Activated CD4-positive, alpha-beta T cell treated with anti-CD3 and anti-CD28 coated beads for 24 hours (primary cell): Measurements from ENCODE around the gene DENND2D.
"Not testable (repeated sequence)": the region's sequence is repeated elsewhere in the genome, so short reads cannot be mapped to it uniquely, and the experiment has no call there.

Experiments
- DNase-seq, 2 donors: peaks; one replicate each; pipeline ENCODE4 v3.0.0-alpha.2; 2020; ENCODE audit warnings: low read depth in 2 of 2

DENND2D gene

DNA sequence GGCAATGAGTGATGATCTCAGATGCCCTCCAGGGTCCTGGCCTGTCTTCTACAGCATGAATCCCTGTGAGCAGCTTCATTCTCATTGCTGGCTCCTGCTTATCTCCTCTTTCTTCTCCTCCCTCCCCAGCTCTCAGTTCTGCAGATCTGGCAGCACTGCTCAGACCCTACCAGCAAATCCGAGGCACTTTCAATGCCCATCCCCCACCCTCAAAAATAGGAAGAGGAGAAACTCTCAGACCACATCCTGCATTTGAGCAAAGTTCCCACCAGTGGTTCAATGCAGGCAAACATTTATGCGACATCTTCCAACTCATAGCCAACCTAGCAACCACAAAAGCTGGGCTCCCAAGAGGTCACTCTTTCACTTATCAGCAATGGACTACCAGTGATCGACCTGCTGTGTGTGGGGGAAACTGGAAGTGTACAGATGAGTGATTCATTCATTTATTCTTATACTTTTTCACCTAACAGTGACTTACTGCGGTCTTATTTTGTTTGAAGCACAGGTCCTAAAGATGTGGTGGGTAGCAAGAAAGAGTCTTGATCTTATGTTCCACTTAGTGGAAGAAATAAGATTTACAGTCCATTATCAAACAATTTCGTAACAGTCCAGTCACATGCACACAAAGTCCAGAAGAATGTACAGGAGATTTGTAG is 21.3 kb upstream of the DENND2D start:
- peak in 1 of 2 donors; percentile 44 for DNase-seq

DNA sequence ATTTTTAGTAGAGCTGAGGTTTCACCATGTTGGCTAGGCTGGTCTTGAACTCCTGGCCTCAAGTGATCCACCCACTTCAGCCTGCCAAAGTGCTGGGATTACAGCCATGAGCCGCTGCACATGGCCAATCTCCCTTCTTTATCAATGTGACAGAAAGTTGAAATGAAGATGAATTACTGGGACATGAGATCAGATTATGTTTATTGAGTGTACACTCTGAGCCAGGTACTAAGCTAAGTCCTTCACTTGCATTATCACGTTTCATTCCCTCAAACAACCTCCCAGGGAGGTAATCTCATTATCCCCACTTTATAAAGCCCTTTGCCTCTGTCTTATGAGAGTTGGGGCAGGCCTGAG is 20.8 kb upstream of the DENND2D start:
- DNase-seq = no peak

DNA sequence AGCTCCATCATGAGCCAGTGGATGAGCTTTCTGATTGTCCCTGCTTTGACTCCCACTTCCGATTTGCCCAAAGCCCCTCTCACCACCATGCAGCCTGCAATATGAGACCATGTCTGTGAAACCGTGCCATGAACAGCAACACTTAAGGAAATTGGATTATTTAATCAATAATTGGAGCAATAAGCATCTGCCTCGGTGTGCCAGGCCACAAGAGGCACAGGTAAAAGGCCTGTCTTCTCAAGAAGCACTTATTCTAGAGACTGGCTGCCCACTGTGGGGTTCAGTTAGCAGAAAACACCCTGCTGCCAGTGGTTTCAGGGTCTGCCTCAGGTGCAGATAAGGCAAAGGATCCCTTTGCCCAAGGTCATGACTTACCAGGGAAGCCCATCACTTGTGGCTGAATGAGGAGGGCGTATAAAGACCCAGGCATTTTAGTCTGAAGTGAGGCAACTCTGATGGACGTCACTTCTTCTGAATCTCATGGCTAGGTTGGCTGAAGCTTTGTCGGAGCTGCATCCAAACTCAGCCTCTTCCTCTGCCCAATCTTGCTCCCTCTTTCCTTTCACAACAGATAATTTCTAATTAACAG is 19.9 kb upstream of the DENND2D start:
- no peak for DNase-seq

DNA sequence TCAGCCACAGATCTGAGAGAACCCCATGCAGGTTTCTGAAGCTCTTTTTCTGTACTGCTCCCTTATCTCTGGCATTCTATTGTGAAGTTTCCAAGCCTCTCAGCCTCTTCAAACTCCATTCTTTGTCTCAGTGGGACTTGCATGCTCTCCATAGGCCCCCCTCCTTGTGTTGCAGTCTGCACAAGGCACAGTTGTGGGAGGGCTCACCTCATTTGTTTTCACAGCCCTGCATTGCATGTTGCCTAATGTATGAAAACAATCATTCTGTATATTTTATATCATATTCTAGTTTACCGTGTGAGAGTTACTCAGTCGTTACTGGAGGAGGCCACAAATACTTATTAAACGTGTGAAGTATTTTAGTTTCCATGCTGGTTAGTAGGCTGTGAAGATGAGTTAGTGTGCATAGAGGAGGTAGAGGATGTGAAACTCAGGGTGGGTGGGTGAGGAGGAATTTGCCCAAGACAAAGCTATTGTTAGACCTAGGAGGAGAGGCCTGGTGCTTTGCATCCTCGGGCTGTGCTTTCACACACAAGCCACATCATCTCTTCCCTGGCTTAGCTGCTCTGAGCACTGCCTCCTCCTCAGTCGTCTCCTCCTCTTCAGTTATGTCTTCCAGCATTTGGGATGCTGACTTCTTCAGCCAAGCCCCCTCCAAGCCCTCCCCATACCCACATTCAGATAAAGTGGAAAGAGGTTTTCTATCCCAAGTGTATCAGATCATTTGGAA is 19.3 kb upstream of the DENND2D start:
- DNase-seq = peak in 1 of 2 donors; percentile 57

DNA sequence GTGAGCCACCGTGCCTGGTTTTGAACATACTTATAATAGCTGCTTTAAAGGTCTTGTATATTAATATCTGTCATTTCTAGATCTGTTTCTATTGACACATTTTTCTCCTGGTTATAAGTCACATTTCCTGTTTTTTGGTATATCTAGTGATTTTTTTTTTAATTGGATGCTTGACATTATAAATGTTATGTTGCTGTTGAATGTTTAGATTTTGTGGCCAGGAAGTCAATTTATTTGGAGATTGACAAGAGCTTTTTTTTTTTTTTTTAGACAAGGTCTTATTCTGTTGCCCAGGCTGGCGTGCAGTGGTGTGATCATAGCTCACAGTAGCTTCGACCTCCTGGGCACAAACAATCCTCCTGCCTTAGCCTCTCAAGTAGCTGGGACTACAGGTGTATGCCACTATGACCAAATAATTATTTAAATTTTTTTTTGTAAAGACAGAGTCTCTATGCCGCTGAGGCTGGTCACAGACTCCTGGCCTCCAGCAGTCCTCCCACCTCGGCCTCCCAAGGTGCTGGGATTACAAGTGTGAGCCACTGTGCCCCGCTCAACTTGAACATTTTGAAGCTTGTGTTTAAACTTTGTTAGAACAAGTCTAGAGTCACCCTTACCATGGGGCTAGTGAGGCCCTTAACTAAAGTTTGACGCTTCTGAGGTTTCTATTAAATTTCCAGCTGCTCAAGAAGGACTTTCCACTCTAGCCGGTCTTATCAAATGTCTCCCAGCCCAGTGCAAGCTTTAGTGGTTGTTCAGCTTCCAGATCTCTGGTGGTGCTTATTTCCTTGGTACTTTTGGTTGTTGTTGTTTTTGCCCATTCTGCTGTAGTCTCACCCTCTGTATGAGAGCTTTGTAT is 18.5 kb upstream of the DENND2D start:
- no peak for DNase-seq

DNA sequence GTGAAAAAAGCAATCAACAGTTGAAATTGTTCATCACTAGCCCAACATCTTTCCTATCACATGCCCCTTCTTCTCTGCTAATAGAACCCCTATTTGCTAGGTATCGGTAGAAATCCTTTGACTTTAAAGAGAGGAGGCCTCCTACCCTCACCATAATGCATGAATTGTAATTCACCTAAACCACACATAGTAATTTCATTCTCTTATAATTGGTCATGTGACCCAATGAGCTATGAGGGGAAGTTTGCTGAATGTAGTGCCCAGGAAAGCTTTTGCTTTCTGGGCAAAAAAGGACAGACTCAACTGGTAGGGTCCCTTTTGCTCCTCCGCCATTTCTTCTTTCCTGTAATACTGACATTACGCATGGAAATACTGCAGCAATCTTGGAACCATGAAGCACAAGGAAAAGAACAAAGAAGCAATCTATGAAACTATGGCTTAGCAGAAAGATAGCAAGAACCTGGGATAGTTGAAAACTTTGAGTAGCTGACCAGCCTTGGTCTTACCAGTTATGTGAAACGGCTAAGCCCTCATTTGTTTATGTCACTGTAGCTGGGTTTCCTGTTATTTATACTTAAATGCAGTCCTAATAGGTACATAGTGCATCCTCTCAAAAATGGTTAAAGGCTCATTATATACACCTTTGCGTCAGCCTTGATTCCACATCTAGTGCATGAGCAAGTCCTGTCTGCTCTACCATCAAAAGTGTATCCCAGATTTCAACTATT is 16.9 kb upstream of the DENND2D start:
- no peak for DNase-seq

DNA sequence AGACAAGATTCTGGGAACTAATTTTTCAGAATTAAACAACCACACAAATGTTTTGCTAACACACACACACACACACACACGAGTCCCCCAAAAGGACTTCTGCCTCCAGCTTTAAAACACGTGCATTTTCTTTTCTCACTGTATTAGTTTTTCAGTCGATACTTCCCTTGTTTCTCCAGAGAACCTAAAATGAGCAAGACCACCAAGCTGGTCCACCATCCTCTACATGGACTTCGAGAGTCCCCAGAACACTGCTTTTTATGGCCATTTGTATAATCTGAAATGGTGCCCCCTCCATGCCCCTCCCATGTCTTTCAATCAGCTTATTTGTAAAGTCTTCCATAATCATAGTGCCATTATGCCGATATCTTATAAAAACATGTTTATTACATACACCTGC is 16.3 kb upstream of the DENND2D start:
- no peak for DNase-seq

DNA sequence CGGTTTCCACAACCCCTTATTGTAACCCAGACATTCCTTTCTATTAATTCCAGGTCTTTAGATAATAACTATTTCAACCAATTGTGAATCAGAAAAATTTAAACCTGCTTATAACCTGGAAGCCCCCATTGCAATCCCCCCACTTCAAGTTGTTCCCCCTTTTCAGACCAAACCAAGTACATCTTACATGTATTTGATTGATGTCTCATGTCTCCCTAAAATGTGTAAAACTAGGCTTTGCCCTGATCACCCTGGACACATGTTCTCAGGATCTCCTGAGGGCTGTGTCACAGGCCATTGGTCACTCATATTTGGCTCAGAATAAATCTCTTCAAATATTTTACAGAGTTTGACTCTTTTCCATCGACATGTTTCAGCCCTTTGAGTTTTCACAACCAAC is 14.8 kb upstream of the DENND2D start:
- DNase-seq = not testable (repeated sequence)

DNA sequence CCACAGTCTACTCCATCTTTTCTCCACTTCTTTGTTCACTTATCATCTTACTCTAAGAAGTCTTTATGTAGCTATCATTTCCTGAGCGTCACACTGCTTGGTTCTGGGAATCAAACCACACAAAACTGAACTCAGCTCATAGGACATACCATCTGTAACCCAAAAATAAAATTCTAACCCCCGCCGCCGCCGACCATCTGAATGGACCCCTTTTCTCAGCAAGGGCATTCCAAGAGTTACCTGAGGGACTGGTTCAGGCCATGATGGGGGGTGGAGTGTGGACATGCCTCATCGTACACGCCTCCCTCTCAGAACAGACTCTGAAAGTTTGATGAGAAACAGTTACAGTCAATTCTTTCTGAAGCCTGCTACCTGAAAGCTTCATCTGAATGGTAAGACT is 14.4 kb upstream of the DENND2D start:
- no peak for DNase-seq

DNA sequence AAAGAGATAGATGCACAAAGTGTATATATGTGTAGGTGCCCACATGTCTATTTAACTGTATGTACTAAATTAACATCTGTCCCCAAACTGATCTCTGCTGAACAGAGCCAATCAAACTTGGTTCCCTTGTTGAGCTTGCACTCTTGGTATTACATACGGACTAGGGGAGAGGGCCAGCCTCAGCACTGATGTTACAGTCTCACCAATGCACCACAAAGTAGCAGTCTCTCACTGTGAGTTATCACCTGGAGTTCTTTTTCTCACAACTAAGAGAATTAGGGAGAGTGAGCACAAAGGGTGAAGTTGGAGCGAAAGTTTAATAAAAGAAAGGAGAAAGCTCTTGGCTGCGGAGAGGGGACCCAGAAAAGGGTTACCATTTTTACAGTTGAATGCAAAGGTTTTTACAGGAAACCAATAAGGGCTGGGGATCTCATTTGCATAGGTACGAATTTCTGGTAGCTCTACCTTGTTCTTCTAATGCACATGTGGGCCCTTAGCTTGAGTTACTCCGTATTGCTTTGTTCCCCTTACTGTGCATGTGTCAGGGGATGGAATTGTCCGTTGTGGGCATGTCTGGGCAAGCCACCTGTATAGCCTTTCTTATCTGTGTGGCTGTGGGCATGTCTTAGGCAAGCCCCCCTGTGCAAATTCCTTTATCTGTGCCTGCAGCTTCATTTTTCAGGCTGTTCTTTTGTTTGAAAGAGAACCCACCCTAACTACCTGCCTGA is 13.8 kb upstream of the DENND2D start:
- DNase-seq = no peak

DNA sequence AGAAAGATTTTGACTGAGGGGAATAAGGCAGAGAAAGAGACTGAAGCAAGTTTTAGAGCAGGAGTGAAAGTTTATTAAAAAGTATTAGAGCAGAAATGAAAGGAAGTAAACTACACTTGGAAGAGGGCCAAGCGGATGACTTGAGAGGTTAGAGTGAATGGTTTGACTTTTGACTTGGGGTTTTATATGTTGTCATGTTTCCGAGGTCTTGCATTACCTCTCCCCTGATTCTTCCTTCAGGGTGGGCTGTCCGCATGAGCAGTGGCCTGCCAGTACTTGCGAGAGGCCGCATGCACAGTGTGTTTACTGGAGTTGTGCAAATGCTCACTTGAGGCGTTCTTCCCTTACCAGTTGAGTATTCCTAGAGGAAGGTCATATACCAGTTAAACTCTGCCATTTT is 13.0 kb upstream of the DENND2D start:
- no peak for DNase-seq

DNA sequence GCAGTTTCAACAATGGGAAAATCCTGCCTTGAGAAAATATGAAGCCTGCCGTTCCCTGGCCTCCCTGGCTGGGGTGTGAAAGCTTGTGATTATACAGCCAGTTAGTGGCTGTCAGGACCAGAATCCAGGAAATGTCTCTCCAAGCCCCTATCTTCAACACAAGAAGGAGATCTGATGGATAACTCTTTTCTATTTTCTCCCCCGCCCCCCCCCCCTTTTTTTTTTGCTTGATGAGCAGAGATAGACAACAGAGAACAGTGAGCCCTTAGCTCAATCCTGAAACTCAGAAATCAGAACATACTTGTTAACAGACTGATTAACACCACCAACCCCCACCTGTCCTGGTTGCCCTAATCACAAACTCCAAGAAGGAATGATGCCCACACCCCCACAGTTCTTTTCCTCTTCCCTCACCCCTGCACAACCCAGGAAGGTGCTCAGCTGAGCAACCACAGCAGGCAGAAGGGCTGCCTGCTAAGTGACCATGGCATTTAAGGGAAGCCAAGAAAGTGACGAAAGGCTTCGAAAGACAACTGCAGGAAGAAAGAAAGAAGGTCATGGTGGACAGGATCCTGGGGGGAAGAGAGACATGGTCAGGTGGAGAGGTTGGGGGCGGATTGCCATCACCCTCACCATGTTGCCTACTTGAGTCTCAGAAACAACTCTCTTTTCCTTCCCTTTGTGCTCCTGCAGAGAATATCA is 12.3 kb upstream of the DENND2D start:
- DNase-seq = no peak

DNA sequence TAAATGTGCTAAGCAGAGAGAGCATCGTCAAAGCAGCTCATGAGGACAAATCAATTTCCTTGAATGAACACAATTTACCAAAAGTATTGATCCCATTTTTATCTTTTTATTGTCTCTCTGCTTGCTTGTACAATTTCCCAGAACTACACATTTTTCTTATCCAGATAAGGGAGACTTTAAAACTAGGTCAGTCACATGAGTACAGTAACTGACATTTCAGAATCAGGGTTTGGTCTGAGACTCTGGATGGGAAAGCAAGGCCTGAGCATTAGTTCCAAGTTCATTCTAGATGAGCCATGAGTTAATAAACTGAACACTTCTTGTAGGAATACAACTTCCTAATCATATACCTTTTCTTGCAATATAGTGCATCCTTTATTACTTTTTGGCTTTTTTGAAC is 11.5 kb upstream of the DENND2D start:
- DNase-seq = no peak

DNA sequence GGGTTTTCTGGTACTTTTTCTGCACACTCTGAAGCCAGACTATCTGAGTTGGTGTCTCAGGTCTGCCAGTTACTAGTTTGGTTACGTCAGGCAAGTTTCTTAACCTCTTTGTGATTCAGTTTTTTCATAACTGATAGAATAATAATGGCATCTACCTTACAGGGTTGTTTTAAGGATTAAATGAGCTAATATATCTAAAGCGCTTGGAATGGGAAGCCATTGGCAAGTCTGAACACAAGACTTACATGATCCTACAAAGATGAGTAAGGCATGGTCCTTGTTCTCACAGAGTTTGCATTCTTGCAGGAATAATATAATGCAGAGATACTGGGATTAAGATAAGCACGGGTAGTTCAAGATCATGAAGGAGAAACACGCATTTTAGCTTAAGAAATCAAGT is 9.2 kb upstream of the DENND2D start:
- no peak for DNase-seq

DNA sequence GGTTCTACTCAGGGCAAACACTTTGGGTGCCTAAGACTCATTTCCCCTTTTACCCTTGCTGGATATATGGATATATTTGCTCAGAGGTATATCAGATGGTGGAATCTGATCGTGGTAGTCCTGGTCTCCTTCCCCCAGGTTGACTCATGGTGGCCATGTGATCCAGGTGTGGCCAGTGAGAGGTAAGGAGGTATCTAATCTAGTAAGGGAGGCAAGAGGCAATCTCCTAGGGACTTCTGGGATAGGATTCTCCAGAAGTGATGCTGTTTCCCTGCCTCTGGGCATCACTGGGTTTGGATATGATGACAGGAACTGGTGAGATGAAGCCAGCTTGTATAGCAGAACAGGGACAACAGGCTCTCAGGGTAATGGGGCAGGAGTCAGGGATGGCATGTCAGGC is 8.5 kb upstream of the DENND2D start:
- no peak for DNase-seq

DNA sequence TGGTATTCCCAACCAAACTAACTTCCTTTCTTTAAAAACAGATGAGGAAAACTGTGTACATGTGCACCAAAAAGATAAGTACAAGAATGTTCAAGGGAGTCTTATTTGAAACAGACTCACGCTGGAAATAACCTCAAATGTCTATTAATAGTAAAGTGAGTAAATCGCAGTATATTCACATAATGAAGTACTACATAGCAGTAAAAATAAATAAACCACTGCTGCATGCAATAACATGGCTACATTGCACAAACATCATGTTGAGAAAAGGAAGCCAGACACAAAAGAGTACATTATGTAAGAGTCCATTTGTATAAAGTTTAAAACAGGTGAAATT is 5.2 kb upstream of the DENND2D start:
- no peak for DNase-seq

DNA sequence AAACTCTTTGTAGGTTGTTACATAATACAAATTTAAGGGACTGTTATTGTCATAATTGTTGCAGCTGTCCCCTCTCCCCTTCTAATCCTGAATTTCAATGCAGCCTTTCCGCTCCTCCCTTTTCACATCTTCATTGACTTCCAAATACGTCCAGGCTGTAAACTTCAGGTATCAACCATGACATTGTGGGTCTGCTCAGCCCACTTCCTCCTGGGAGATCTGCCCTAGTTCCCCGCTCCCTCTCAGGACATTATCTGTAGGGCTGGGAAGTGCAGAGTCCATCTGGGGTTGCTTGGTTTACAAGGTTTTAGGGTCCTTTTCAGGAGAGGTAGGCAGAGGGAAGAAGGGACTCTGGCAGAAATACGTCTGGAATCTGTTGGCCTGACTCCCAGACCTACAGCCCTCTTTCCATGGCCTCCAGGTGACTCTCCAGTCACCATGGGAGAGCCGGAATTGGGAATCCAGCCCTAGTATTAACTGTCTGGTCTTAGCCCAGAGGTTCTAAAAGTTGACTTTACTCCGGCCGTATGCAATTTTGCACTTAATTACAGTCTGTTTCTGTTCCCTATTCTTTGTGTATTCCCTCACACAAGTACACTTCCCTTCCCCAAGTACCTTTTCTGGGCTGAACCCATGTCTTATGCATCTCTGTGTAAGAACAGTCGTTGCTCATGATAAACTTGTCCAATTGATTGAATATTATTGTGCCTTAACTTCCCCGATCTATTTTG is 4.7 kb upstream of the DENND2D start:
- no peak for DNase-seq

DNA sequence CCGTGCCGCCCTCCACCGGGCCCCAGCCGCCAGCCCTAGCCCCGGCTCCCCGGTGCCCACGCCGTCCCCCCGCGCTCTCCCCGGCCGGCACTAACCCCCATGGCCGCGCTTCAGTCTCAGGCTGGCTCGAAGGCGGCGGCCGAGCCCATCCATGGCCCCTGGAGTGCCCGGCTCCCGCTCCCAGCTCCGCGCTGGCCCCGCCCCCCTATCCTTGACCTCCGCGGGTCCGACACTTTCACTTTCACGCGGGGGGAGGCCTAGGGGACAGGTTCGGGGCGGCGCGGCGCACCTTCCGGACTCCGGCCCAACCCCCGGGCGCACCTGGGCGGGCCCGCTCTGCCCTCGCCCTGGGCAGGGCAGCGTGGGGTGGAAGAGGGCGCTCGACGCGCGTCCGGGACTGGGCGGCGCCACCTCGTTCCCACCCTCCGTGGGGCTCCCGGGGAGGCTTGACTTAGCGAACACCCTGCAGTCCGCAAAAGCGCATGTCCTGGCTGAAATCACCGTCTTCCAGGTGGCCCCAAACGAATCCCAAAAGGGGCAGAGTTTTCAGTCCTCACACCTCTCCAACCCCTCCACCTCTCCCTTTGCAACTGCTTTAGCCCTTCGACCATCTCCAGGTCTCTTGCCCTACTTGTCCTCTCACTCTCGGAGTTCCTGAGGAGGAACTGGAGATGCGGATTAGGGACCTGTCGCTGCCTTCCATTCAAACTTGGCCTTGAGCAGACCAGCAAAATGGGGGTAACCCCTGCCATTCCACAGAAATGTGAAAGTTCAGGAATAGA is 3.9 kb upstream of the DENND2D start:
- DNase-seq = no peak

DNA sequence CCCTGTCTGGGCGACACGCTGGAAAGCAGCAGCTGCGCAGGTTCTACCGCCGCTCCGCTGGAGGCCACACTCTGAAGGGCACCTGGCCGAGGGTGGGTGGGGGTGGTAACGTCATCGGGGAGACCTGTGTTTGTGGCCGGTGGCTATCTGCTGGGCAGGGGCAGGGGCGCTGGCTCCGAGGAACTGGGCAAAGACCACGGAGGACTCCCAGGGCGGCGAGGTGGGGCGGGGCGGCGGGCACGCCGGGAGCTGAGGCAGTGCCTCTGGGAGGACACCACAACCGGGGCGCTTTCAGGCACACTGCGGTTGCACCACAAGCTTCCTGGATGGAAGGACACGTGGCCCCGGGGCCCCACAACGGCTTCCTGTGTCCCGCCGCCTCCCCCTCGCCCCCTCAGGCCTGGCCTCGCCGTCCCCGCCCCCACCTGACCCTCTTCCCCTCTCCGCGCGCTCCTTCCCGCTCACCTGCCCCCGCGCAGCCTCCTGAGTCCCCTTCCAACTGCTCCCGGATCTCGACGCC is 3.3 kb upstream of the DENND2D start:
- DNase-seq = peak; percentile 62 to 80
